ENCODE measurements around the gene PPP5C. TPM values are rescaled to one million over a fixed set of nuclear protein-coding genes. Genes with fewer than 3 reads are reported as not detected.

The PPP5C gene
- total and polyA plus RNA-seq, 2 of the 8 experiments (the other 6 are each of a cell fraction or from before 2014, with no cell fraction given), result 112 to 156 TPM

DNA sequence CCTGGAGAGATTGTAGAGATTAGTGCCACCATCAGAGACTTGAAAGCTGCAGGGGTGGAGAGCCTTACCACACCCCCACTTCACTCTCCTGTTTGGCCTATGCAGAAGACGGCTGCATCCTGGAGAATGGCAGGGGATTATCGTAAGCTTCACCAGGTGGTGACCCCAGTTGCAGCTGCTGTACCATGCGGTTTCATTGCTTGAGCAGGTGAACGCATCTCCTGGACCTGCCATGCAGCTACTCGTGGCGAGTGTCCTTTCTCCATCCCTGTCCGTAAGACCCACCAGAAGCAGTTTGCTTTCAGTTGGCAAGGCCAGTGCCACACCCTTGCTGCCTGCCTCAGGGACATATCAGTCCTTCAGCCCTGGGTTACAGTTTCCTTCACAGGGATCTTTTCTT is 21.2 kb downstream of the PPP5C start:
- no peak overlapping the region for H3K18ac ChIP-seq (ENCODE audit: extremely low read depth, low read length)
- no peak overlapping the region for H2BK20ac ChIP-seq (ENCODE audit: low read length)
- no peak overlapping the region for H3K14ac ChIP-seq (ENCODE audit: insufficient read length)
- H3K79me1 ChIP-seq (ENCODE audit: low read depth, low read length), result peaks cover 16% of the 10 kb centered on the region
- CTCF ChIA-PET (ENCODE audit: partially characterized antibody), result interaction anchor here (0.8 to 7.5 kb wide), 16 partner anchors 10 to 290 kb away, joined by 3 to 58 read pairs (median 4); partner anchors contain the start of gene PPP5C
- 94% methylated on average over 7 of the region's 7 CpGs; no CpG with 5 or more reads in 1 of the 2 experiments for WGBS, 2 experiments (ENCODE audit: extremely low coverage in 1 of 2, insufficient coverage in 1 of 2, insufficient read length in 1 of 2, insufficient replicate concordance in 2 of 2, low coverage in 1 of 2, low lambda C conversion rate in 2 of 2, missing lambda C conversion rate in 1 of 2)
- POLR2A ChIA-PET (ENCODE audit: partially characterized antibody), result interaction anchor here (1.0 kb wide), 1 partner anchor 106 kb away, joined by 3 read pairs; no protein-coding TSS in a partner anchor
- peaks cover 0 to 15% (median 6%) of the 10 kb centered on the region in 4 experiments; a peak in 6 of 8 replicates for H3K36me3 ChIP-seq (ENCODE audit: control insufficient read depth in 2 of 4, insufficient read depth in 4 of 4, low read length in 3 of 4)
- no peaks in the 10 kb centered on the region for H3K27me3 ChIP-seq (replicated peaks in 1 of 4; ENCODE audit: control insufficient read depth in 3 of 4, extremely low read depth in 1 of 4, insufficient read depth in 3 of 4, low read length in 3 of 4)
- no peaks in the 10 kb centered on the region for H3K9me3 ChIP-seq (ENCODE audit: insufficient read depth in 2 of 2, low read depth in 1 of 2, low read length in 1 of 2)
- no peak overlapping the region for H2AK5ac ChIP-seq (ENCODE audit: low read depth, low read length)
- peaks cover 3 to 63% of the 10 kb centered on the region in 2 experiments; a peak in 3 of 4 replicates for H3K79me2 ChIP-seq (ENCODE audit: control insufficient read depth in 1 of 2, insufficient read depth in 2 of 2, low read length in 2 of 2)
- H2BK5ac ChIP-seq (ENCODE audit: low read depth, low read length), result no peak overlapping the region
- DNase-seq (ENCODE audit: low read depth in 1 of 2, low spot score in 2 of 2) (no peak), FAIRE-seq (no peak)
- H3K27ac ChIP-seq (ENCODE audit: low read depth, low read length), result no peak overlapping the region
- no peak overlapping the region for H2BK120ac ChIP-seq (replicated peaks; ENCODE audit: low read depth, low read length)
- no peak overlapping the region for H2BK12ac ChIP-seq (ENCODE audit: low read depth, low read length)
- H3K9ac ChIP-seq (replicated peaks in 1 of 4; ENCODE audit: extremely low read depth in 1 of 4, low read depth in 3 of 4, low read length in 3 of 4), result no peak overlapping the region
- H4K20me1 ChIP-seq (replicated peaks in 1 of 2; ENCODE audit: control insufficient read depth in 1 of 2, insufficient read depth in 2 of 2, low read length in 2 of 2), result peaks cover 3 to 18% of the 10 kb centered on the region in 2 experiments
- H3K23ac ChIP-seq (ENCODE audit: insufficient read length), result no peak overlapping the region
- no peak overlapping the region for H4K8ac ChIP-seq (ENCODE audit: extremely low read depth, insufficient read depth, low read length)
- H2AFZ ChIP-seq (ENCODE audit: low read length), result no peak overlapping the region
- peaks cover 5 to 16% (median 9%) of the 10 kb centered on the region in 4 experiments for H3K4me1 ChIP-seq (replicated peaks in 1 of 4; ENCODE audit: control insufficient read depth in 3 of 4, insufficient read depth in 4 of 4, low read length in 3 of 4)
- H3K56ac ChIP-seq (replicated peaks; ENCODE audit: insufficient read length, low read depth, low read length), result no peak overlapping the region
- H3K4me2 ChIP-seq (ENCODE audit: insufficient read depth in 1 of 2, low read depth in 2 of 2, low read length in 2 of 2), result no peak overlapping the region
- no peak overlapping the region for H4K5ac ChIP-seq (ENCODE audit: insufficient read length, low read depth, low read length)
- no peaks in the 10 kb centered on the region for H3K23me2 ChIP-seq (ENCODE audit: low read depth, low read length)
- H3K4ac ChIP-seq (replicated peaks; ENCODE audit: insufficient read length, low read depth, low read length), result no peak overlapping the region
- no peak overlapping the region for H4K91ac ChIP-seq (replicated peaks; ENCODE audit: insufficient read length, low read length)
- no peak overlapping the region for H2BK15ac ChIP-seq (ENCODE audit: low read length)
- no peak overlapping the region for H3K4me3 ChIP-seq (ENCODE audit: extremely low read depth in 1 of 4, insufficient read depth in 2 of 4, low read depth in 3 of 4, low read length in 4 of 4)
- TF ChIP-seq ASH2L (IDR thresholded peaks at IDR 0.05; ENCODE audit: low read length) (no peak), CREB1 (IDR thresholded peaks at IDR 0.05) (no peak), RFX5 (IDR thresholded peaks at IDR 0.05; ENCODE audit: borderline replicate concordance, low read depth, low read length) (no peak), KDM4A (IDR thresholded peaks at IDR 0.05; ENCODE audit: low read depth, low read length, severe bottlenecking) (no peak), CBX5 (IDR thresholded peaks at IDR 0.05; ENCODE audit: low read depth, low read length) (no peak), RXRA (IDR thresholded peaks at IDR 0.05; ENCODE audit: insufficient read depth, low read depth, low read length) (no peak), CHD1 (IDR thresholded peaks at IDR 0.05; ENCODE audit: low read depth, low read length) (no peak), TAF7 (optimal IDR thresholded peaks at IDR 0.05; ENCODE audit: borderline replicate concordance, low read depth, low read length) (no peak), EP300 (IDR thresholded peaks at IDR 0.05; ENCODE audit: borderline replicate concordance in 1 of 2, low read depth in 2 of 2, low read length in 2 of 2) (no peak), TEAD4 (IDR thresholded peaks at IDR 0.05; ENCODE audit: low read depth, low read length) (no peak), ZNF274 (IDR thresholded peaks at IDR 0.05; ENCODE audit: borderline replicate concordance, extremely low read depth, low read length) (no peak), RBBP5 (IDR thresholded peaks at IDR 0.05; ENCODE audit: borderline replicate concordance, low read depth, low read length) (no peak), CBX8 (IDR thresholded peaks at IDR 0.05; ENCODE audit: borderline replicate concordance, low read depth, low read length) (no peak), SIRT6 (IDR thresholded peaks at IDR 0.05; ENCODE audit: low read length) (no peak), BACH1 (IDR thresholded peaks at IDR 0.05; ENCODE audit: low read length) (no peak)

All from H1 (cell line).